HG03139 (cell line): Measurements from ENCODE around the gene VEGFD.

ENCODE experiments used
- ATAC-seq: cut with Tn5 transposase; IDR thresholded peaks from one replicate; pipeline ENCODE4 v1.9.1; 2021; ENCODE audit not compliant: unreplicated experiment

The VEGFD gene, protein sequence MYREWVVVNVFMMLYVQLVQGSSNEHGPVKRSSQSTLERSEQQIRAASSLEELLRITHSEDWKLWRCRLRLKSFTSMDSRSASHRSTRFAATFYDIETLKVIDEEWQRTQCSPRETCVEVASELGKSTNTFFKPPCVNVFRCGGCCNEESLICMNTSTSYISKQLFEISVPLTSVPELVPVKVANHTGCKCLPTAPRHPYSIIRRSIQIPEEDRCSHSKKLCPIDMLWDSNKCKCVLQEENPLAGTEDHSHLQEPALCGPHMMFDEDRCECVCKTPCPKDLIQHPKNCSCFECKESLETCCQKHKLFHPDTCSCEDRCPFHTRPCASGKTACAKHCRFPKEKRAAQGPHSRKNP

DNA sequence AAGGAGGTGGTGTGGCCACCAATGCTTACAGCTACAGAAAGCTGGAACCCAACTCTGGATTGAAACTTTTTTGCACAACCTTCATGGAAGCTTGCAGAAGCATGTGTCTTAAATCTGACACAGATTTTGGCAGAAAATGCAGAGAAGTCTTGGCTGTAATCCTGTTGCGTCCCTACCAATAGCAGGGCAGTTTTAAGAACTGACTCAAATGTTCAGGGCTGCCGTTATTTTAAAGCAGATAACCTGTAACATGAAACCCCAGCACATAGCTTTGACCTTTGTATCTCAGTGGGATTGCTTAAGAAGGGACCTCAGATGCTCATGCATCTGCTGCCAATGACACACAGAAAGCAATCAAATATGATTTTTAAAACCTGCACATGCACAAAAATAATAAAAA is at the start of gene VEGFD:
TSS of gene VEGFD (minus strand) at position 110 of the 400 bp plus-strand sequence. CDS start 467 bp downstream, outside the sequence.
- ATAC-seq, result no peak

DNA sequence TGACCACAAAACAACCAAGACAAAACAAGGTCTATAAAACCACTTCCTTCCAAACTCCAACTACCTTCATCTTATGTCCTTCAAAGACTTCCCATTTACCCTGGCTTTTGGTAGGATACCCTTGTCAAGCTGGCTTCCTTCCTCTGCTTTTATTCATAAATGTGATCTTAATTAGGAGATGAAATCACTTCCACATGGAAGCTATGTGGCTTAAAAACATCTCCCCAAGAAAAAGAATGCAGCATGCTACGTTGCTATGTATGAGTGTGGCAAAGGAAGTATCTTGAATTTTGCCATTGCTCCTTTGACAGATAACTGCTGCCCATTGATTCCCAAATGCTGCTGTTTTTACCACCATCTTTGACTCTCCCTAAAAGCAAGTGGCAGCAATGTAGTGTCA is 46.4 kb upstream of the VEGFD start:
- ATAC-seq, result no peak

DNA sequence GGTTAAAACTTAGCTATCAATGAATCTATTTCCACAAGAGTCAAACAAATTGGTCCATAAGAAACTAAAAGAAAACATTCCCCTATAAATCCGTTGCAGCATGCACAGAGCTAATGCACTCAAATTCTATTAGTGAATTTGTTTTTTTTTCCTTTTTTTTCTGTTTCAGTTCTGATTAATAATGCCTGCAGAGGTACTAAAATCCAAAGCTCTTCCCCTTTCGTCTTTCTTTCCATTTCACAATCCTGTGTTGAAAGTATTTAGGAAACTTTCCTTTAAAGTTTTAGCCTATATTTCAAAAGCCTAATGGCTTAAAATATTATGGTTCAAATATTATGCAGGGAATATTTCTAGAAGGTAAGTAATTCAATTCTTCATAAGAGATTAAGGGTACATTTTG is 45.9 kb upstream of the VEGFD start:
- no peak for ATAC-seq

DNA sequence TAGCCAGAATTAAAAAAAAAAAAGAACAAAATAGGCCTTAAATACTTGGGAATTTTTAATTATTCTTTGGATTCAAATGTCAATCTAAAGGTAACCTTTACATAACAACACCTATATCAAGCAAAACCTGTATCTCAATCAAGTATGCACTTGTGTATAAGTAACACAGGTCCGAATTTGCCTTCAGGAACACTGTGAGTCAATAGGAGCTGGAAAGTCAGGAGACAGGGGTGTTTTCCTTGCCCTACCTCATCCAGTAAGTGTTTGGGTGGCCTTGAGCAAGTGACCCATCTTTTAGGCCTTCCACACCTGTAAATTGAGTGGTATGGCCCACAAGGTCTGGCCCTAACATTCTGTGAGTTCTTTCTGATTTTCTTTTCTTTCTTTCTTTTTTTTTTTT is 40.8 kb upstream of the VEGFD start:
- no peak for ATAC-seq

DNA sequence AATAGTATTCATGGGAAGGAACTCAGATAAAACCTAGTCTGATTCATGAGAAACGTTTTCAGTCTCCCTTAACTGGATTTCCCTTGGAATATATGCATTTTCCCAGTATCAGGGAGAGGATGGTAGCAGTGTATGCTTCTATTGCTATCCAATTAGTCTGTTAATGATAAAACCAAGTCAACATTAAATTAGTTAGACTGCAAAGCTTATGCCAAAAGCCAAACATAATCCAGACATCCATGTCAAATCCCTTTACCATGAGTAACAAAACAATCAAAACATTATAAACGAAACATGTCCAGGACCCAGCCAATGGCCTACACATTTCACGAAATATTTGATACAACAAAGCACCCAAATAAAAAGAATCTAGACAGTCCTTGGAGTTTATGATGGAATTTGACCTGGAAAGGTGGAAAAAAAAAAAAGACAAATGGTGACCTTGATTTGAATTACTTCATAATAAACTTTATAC is 34.5 kb upstream of the VEGFD start:
- ATAC-seq, result no peak

DNA sequence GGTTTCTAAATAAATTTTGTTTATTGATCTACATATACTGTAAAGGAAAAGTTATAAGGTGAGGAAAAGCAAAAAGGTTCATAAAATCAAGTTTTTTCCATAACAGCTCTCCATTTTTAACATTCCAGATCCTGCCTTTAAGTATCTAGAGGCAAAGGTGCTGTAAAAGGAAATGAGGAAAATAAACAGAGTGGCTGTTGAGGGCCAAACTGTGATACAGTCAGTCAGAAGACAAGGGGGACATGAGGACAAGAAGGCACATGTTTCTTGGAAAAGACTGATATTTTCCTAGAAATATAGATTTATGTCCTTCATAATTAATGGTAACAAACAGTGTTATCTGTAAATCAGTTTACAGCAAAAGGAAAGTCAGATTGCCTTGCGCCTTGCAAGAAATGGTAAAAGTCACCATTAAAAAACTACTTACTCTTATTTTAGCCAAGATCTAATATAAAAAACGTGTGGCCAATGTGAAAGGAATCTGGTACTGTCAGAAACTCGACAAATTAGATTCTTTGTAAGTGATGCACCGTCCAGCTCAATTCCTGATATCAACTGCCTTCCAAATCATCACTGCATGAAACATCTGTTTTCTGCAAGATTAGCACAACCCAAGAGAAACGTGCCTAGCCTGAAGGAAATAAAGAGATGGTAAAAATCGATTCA is 34.0 kb upstream of the VEGFD start:
- no peak for ATAC-seq

DNA sequence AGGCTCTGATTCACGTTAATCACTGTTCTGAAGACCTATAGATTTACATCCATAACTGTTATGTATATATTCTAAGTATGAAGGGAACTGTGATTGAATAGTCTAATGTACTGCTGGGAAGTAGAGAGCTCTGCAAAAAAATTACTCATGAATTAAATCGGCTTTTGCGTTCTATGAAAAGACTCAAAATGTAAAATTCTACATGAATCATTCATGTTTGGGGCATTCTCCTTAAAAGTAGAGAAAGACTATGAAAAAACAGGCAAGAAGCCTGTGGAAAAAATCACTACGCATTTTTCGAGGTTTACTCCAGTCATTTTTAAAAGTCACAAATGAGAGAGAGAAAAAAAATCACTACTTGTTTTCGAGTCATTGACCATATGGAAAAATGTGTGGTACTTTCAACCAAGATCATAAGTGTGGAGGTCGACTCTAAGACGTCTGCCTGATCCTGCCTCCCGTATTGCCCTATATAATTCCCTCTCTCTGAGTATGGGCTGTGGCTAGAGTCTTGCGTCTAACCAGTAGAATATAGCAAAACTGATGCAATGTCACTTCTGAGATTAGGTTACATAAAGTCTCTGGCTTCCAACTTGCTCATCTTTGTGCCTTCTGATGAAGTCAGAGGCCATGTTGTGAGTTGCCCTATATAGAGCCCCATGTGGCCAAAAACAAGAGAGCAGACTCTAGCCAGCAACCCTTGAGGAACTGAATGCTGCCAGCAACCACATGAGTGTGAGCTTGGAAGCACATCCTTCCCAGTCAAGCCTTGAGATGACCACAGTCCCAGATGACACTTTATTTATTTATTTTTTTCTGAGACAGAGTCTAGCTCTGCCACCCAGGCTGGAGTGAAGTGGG is 32.1 kb upstream of the VEGFD start:
- no peak for ATAC-seq

DNA sequence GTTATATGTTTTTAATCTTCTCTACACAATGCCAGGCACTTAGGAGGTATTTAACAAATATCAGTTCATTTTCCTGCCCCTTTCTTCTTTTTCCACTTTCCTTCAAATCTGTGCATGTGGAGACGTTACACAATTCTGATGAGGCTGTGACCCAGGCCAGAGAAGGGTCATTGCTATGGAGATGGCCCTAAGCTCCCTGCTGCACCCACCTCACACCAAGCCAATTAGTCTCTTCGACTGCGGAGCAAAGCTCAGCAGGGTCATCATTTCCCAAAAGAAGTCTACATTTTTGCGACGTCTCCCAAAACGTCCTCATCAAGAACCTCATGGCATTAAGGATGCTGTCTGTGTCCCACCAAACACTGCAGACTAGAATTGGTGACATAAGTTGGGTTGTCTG is 28.9 kb upstream of the VEGFD start:
- ATAC-seq, result no peak

DNA sequence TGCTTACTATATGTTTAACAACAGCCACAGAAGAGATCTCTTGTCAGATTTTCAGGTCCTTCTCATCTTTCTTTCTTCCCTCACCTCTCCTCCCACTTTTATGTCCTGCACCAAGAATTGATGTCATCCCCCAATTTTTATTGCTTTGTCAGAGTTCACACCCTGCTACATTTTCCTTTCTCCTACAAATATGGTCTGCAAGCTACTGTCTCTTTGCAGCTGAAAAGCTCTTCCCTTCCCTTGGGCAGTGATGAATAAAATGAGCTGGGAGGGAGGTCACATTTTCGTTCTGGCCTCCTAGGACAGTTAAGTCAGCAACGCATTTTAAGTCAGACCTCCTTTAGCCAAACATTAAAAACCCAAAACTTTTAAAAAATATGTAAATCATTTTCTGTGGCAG is 26.7 kb upstream of the VEGFD start:
- ATAC-seq, result no peak

DNA sequence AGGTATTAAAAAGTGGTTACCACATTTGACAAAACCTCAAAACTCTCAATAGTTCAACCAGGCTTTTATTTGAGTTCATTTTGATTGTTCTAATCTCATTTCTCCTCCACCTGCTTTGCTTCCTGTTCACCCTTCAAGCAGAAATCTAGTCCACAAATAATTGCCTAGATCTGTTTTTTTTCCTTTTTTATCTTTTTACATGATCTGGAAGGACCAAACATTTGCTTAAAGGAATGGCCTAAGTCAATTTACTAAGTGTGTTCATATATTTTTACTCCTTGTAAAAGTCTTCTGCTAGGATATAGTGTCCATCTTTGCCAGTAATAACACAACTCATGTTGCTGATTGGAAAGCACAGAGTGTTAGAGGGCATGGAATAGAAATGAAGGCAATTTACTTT is 26.2 kb upstream of the VEGFD start:
- no peak for ATAC-seq

DNA sequence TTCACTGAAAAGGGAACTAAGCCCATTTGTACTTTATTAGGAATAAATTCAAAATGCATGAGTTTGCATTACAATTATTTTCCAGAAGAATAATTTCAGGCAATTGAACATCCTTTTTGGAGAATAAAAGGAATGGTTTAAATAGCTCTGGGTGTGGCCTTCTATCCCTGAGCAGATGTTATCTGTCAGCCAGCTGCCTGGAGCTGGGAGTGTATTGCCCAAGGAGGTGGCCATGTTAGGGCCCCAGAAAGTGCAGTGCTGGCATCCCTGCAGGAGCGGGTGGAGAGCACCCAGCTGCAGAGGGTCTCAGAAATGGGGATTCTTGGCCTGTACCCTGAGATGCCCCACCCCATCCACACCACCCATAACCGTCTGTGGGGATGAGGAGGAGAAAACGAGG is 21.6 kb upstream of the VEGFD start:
- ATAC-seq, result no peak

DNA sequence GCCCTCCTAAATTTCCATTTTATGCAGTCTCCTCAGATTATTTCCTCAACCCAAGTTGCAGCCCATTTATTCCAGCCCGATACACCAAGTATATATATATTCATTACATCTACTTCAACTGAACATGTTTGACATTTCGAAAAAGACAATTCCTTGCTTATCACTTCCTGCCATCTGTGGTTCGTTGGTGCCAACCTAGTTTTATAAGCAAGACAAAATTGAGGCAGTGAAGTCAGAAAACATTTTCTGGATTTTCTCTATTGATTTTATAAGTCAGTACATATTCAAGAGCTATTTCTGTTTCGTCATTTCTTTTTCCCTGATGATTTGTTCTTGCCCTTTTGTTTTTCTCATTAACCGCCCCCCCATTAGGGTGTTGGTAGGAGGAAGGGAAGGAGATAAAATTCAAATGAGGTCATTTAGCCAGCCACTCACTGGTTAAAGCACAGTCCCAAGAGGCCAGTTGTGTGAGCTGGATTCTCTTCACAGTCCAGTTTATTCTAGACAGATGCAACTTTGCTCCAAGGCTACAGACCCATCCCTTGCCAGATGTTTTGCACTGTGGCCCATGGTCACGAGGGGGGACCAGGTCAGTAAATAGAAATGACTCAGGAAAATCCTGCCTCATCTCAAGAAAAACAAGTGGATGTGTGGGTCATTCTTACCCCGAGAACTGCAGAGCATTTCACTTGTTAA is 20.3 kb upstream of the VEGFD start:
- no peak for ATAC-seq

DNA sequence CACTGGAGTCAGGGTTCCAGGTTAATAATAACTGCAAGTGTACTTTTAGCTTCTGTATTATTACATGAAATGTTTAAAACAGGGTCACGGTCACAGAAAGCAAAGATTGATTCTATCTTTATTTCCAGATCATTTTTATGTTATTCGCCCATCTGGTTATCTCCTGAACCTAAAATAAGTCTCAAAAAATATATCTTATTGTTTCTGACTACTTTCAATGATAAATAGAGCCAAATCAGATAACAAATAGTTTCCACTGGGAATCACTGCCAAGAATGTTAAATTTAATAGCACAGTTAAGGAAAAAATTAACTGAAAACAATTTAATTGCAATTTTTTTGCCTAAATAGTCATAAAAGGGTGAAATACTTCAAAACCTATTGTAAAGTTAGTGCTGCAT is 17.2 kb upstream of the VEGFD start:
- ATAC-seq, result no peak

DNA sequence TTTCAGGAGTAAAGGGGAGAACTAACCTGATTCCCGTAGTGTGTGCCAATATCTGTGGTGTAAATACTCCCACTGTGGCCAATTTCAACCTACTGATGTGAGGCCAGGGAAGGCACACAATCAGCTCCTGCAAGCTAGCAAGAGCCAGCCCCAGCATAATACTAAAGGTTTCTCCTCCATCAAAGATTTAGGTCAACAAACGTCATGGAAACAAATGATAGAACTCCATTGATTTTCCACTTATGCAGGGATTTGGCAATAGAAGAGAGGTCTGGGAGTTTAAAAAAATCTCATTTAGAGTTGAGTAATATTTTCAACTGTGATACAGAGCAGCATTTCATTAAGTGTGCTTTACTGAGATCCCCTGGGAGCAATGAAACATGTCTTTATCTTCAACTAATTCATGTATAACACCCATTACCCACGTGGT is 15.8 kb upstream of the VEGFD start:
- ATAC-seq, result no peak

DNA sequence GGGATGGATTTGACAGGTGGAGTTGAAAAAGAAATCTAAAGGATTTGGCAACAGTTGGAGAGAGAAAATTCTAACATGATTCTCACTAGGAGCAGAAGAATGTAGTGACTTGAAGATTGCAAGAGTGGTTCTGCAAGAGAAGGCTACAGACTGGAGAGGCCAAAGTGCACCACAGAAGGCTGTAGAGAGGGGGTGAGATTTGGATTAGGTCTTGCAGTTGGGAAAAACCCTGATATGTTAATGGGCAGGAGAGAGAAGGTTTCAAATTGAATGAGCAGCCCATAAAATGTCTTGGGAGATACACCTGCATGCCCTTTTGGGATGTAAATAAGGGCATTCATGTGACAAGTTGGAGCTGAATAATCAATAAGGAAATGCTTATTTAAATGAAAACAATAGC is 14.7 kb upstream of the VEGFD start:
- no peak for ATAC-seq

DNA sequence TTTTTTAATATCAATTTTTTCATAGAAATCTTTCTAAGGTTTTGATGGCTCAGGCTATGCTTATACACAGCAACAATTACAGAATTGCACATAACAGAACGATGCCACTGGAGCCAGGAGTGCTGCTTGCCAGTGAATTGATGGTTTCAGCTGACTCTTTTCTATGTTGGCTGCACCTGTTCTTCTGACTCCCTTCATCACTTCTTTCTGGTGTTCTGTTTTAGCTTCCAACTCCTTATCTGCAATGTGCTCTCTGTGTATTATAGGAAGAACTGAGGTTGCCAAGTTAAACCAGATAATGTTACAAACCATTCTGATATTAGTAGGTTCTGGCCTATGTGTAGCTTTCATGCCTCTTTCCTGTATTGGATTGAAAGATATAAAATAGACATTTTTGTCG is 11.6 kb upstream of the VEGFD start:
- no peak for ATAC-seq

DNA sequence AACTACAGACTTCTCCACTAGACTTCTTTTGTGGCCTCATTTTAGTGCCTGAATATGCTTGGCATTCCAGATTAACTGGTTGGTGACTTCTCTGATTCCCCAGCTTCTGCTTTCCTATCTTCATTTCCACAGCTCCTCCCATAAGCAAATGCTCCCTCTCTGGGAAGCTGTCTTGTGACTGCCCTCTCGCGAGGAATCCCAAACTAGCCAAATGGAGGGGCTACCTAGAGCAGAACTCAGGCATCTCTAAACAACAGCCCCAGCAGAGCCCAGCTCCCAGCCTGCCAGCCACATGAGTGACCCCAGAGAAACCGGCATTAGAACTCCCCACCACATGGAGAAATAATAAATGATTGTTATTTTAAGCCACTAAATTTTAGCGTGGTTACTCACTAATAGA is 7.6 kb upstream of the VEGFD start:
- no peak for ATAC-seq

DNA sequence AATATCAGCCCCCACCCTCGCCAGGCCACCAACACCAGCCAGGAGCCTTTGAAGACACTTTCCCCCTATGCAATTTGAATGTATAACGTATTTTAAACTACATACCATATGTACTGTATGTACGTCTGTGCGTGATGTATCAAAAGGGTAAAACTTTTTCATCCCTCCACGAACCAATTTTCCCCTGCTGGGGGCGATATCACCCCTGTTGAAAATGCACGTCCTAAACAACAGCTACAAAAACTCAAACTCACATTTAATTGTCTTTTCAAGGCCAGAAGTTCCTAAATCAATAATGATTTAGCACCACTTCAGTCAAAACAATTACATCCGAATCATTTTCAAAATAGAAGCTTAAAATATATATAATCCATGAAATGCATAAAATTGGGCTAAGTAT is 1.4 kb downstream of the VEGFD start:
- no peak for ATAC-seq

DNA sequence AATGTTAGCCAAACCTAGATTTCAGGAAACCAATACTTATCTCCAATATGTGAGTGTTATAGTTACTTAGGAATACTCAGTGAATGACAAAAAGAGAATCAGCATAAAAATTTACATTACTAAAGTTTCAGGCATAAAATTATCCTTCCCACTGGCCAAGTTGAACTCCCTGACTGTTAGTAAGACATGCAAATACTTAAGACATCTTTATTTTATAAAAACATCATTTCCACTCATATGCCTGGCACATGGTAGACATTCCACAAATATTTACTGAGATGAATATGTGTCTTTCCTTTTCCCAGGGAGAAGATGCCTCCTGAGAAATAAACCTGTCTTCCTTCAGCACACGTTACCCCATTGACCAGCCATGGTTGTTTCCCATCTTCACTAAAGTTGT is 7.3 kb downstream of the VEGFD start:
- no peak for ATAC-seq

DNA sequence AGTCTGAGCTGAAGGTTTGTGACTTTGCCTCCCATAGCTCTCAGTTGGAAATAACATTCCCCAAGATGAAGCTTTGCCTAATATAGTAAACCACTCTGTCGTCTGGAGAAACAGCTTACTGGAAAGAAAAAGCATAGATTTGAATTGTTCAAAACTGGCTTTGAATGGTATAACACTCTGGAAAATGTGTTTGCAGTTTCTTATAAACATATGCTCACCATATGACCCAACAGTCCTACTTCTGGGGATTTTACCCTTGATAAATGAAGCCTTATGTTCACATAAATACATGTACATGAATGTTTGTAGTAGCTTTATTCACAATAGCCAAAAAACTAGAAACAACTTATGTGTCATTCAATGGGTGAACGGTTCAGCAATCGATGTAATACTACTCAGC is 10.2 kb downstream of the VEGFD start:
- no peak for ATAC-seq
